PC-9 (cell line): ENCODE data around the gene ACYP1. TPM values are rescaled to one million over a fixed set of nuclear protein-coding genes. Genes with fewer than 3 reads are reported as not detected.
A peak's percentile ranks its signal among the peaks of the same experiment; 100 is the strongest.

Experiments used
- Bru-seq: library from RNA; stranded (reverse); fragments of 400-500 nt; gene quantifications from one replicate; lab custom pipeline; 2021; lab: Mats Ljungman, UMichigan
- BruChase-seq, 2 experiments: library from RNA; stranded (reverse); fragments of 400-500 nt; gene quantifications; one replicate each; lab custom pipeline; 2021; lab: Mats Ljungman, UMichigan
- BruUV-seq: library from RNA; stranded (reverse); fragments of 400-500 nt; replicated peaks from 2 replicates; lab custom pipeline; 2021; lab: Mats Ljungman, UMichigan
- CTCF ChIA-PET: fragments of 300-600 bp; sonication (Branson Sonifier 250); formaldehyde crosslinking; loops from one replicate; lab custom pipeline; 2022; ENCODE audit warnings: antibody characterized with exemption; lab: Charles Lee
- POLR2A ChIA-PET: fragments of 300-600 bp; sonication (Branson Sonifier 250); formaldehyde crosslinking; loops from one replicate; lab custom pipeline; 2022; ENCODE audit warnings: antibody characterized with exemption; ENCODE audit not compliant: unreplicated experiment; lab: Charles Lee
- DNase-seq, 2 experiments: peaks; one replicate each; pipeline versions ENCODE4 v3.0.0 to v3.0.0-alpha.2; 2015 to 2022; ENCODE audit warnings: mixed read lengths in 1 of 2
- H2AFZ ChIP-seq: fragments of 200-600 bp; sonication (generic); 2 replicates; pipeline ENCODE4 v1.8.1; 2017; ENCODE audit warnings: antibody characterized with exemption
- H3F3A ChIP-seq: fragments of 200-600 bp; sonication (generic); 2 replicates; pipeline ENCODE4 v1.8.1; 2017; ENCODE audit warnings: antibody characterized with exemption, mild to moderate bottlenecking, low read depth; ENCODE audit not compliant: insufficient read depth
- H3K27ac ChIP-seq: fragments of 200-600 bp; sonication (generic); 2 replicates; pipeline ENCODE4 v1.6.1; 2016; ENCODE audit warnings: mixed run types
- H3K27me3 ChIP-seq: fragments of 200-600 bp; sonication (generic); 2 replicates; pipeline ENCODE4 v1.6.1; 2016; ENCODE audit warnings: low read depth, mixed run types; ENCODE audit not compliant: insufficient read depth
- H3K36me3 ChIP-seq: fragments of 200-600 bp; sonication (generic); 2 replicates; pipeline ENCODE4 v1.6.1; 2016; ENCODE audit warnings: low read depth, mixed run types
- H3K4me1 ChIP-seq: fragments of 200-600 bp; sonication (generic); replicated peaks from 2 replicates; pipeline ENCODE4 v1.6.1; 2016; ENCODE audit warnings: mixed run types; ENCODE audit not compliant: insufficient read depth
- H3K4me2 ChIP-seq: fragments of 200-600 bp; sonication (generic); 2 replicates; pipeline ENCODE4 v1.6.1; 2017; ENCODE audit warnings: mixed run types
- H3K4me3 ChIP-seq: fragments of 200-600 bp; sonication (generic); 2 replicates; pipeline ENCODE4 v1.6.1; 2016; ENCODE audit warnings: mixed run types
- H3K79me2 ChIP-seq: fragments of 200-600 bp; sonication (generic); 2 replicates; pipeline ENCODE4 v1.6.1; 2017; ENCODE audit warnings: low read depth, mixed run types
- H3K9me2 ChIP-seq: fragments of 200-600 bp; sonication (generic); 2 replicates; pipeline ENCODE4 v1.8.1; 2017; ENCODE audit warnings: mild to moderate bottlenecking; ENCODE audit not compliant: insufficient read depth
- H3K9me3 ChIP-seq: fragments of 200-600 bp; sonication (generic); 2 replicates; pipeline ENCODE4 v1.8.1; 2016; ENCODE audit warnings: low read depth; ENCODE audit not compliant: insufficient read depth
- H4K20me1 ChIP-seq: fragments of 200-600 bp; sonication (generic); 2 replicates; pipeline ENCODE4 v1.8.1; 2017; ENCODE audit not compliant: insufficient read depth
- CTCF ChIP-seq: fragments of 200-600 bp; sonication (generic); conservative IDR thresholded peaks from 2 replicates; pipeline ENCODE4 v1.6.1; 2017; ENCODE audit warnings: mixed run types, antibody characterized with exemption, mild to moderate bottlenecking, moderate library complexity
- EZH2 ChIP-seq: fragments of 200-600 bp; sonication (generic); IDR thresholded peaks from 2 replicates; pipeline ENCODE4 v1.8.0; 2017; ENCODE audit warnings: antibody characterized with exemption, low read depth
- intact Hi-C: fragments of 100-400 bp; cut with micrococcal nuclease; formaldehyde crosslinking; loops from one replicate; pipeline ENCODE4 v1.10.0; 2022; ENCODE audit not compliant: unreplicated experiment
- long read RNA-seq: library from polyadenylated mRNA; stranded (forward); transcript quantifications from one replicate; pipeline ENCODE4 v2.0.0, GENCODE V29; 2022
- total RNA-seq: library from RNA; stranded (reverse); gene quantifications from 2 replicates; pipeline ENCODE4 v1.2.3, GENCODE V29; 2021

The ACYP1 gene
- 46.5 and 98.9 TPM in 2 replicates for total RNA-seq
- percentile 95 among the genes with signal in this experiment for Bru-seq, nascent RNA
- BruChase-seq, experiment 1, labeled RNA remaining after a 2-hour chase, result percentile 96 among the genes with signal in this experiment
- percentile 85 among the genes with signal in this experiment for BruChase-seq, experiment 2, labeled RNA remaining after a 6-hour chase
- long read RNA-seq, transcript ACYP1-204 (4 exons, 639 nt), result minor isoform, 7 of 111 reads
- long read RNA-seq, transcript ACYP1-202 (4 exons, 650 nt), result minor isoform, 9 of 111 reads
- long read RNA-seq, transcript ACYP1-201 (3 exons, 627 nt), result major isoform, 91 of 111 reads
- long read RNA-seq, partial matches to known transcripts, result 0 of 111 reads
- long read RNA-seq, other reads (novel, unspliced or antisense), result 2 of 111 reads

- peak within 1 kb of the TSS; percentile 89 for H2AFZ ChIP-seq
- intact Hi-C loops, result no loop called here
Observed at GRCh38 chr14:75063491-75064204, at the start of gene ACYP1. Gene ACYP1 (minus strand): TSS chr14:75064024. CDS start chr14:75063553, 471 bp downstream.

GRCh38 chr14:75109877-75110276 lies 46.1 kb upstream of the ACYP1 start:
- Histone ChIP-seq H3K4me1 (no peaks in the 10 kb centered on the region), H3K27me3 (no peaks in the 10 kb centered on the region), H3F3A (peaks cover 12% of the 10 kb centered on the region; the same call in 1 of the 2 replicates), H4K20me1 (peaks cover 5% of the 10 kb centered on the region; the same call in 1 of the 2 replicates), H3K27ac (no peak overlapping the region), H2AFZ (no peak overlapping the region), H3K9me3 (no peaks in the 10 kb centered on the region), H3K4me2 (no peak overlapping the region), H3K4me3 (no peak overlapping the region), H3K79me2 (no peaks in the 10 kb centered on the region), H3K9me2 (no peaks in the 10 kb centered on the region), H3K36me3 (peaks cover 68% of the 10 kb centered on the region)
- intact Hi-C loops, result no loop called here
- TF ChIP-seq EZH2, result no peak
- no peak for TF ChIP-seq CTCF
- no TSS peak for BruUV-seq
- DNase-seq, result no peak
- POLR2A ChIA-PET, result interaction anchor here (0.6 kb wide), 2 partner anchors 61 to 424 kb away, joined by 3 to 6 read pairs; no protein-coding TSS in a partner anchor
- CTCF ChIA-PET, result interaction anchor here (0.5 to 0.6 kb wide), 2 partner anchors 185 to 328 kb away, joined by 4 read pairs; no protein-coding TSS in a partner anchor

More at GRCh38 chr14:75063491-75064204, at the start of gene ACYP1:
- Histone ChIP-seq H3K79me2 (peaks cover 54% of the 10 kb centered on the region), H3K27me3 (no peaks in the 10 kb centered on the region), H3K9me3 (no peaks in the 10 kb centered on the region), H3K27ac (peak within 1 kb of the TSS; percentile 37), H3K4me2 (peak within 1 kb of the TSS; percentile 87), H3K4me3 (peak within 1 kb of the TSS; percentile 68), H3K9me2 (no peaks in the 10 kb centered on the region), H3K4me1 (peaks cover 29% of the 10 kb centered on the region), H3K36me3 (peaks cover 19% of the 10 kb centered on the region), H4K20me1 (no peaks in the 10 kb centered on the region), H3F3A (peaks cover 40% of the 10 kb centered on the region)
- peak; percentile 91 to 99 for DNase-seq
- CTCF ChIA-PET, result interaction anchor here (0.6 to 2.4 kb wide), 6 partner anchors 16 to 455 kb away, joined by 3 to 6 read pairs (median 3); no protein-coding TSS in a partner anchor
- BruUV-seq, result TSS peak; percentile 84
- POLR2A ChIA-PET, result interaction anchor here (0.5 to 1.1 kb wide), 16 partner anchors 8 to 548 kb away, joined by 3 to 8 read pairs (median 4); partner anchors contain the start of gene RPS6KL1
- no peak for TF ChIP-seq CTCF
- TF ChIP-seq EZH2, result no peak

GRCh38 chr14:75107186-75107585 lies 43.4 kb upstream of the ACYP1 start:
- no TSS peak for BruUV-seq
- Histone ChIP-seq H3F3A (peaks cover 17% of the 10 kb centered on the region; the same call in 1 of the 2 replicates), H3K4me2 (no peak overlapping the region), H3K79me2 (no peaks in the 10 kb centered on the region), H4K20me1 (no peaks in the 10 kb centered on the region), H2AFZ (no peak overlapping the region), H3K27ac (no peak overlapping the region), H3K9me3 (no peaks in the 10 kb centered on the region), H3K9me2 (no peaks in the 10 kb centered on the region), H3K4me1 (no peaks in the 10 kb centered on the region), H3K27me3 (no peaks in the 10 kb centered on the region), H3K4me3 (no peak overlapping the region), H3K36me3 (peaks cover 65% of the 10 kb centered on the region)
- no peak for DNase-seq
- POLR2A ChIA-PET, result interaction anchor here (0.5 to 0.7 kb wide), 2 partner anchors 160 to 212 kb away, joined by 5 to 6 read pairs; no protein-coding TSS in a partner anchor
- CTCF ChIA-PET, result interaction anchor here (0.6 to 0.9 kb wide), 4 partner anchors 24 to 490 kb away, joined by 3 to 5 read pairs (median 4); no protein-coding TSS in a partner anchor
- intact Hi-C loops, result no loop called here
- TF ChIP-seq CTCF (no peak), EZH2 (no peak)
